GM21576 (cell line): ENCODE results near the gene P2RX4.
"Not testable (repeated sequence)": the region's sequence is repeated elsewhere in the genome, so short reads cannot be mapped to it uniquely, and the experiment has no call there.

Source experiments
- ATAC-seq: cut with Tn5 transposase; IDR thresholded peaks from one replicate; pipeline ENCODE4 v1.9.1; 2021; ENCODE audit warnings: mild to moderate bottlenecking, moderate library complexity; ENCODE audit not compliant: unreplicated experiment

Gene P2RX4

DNA sequence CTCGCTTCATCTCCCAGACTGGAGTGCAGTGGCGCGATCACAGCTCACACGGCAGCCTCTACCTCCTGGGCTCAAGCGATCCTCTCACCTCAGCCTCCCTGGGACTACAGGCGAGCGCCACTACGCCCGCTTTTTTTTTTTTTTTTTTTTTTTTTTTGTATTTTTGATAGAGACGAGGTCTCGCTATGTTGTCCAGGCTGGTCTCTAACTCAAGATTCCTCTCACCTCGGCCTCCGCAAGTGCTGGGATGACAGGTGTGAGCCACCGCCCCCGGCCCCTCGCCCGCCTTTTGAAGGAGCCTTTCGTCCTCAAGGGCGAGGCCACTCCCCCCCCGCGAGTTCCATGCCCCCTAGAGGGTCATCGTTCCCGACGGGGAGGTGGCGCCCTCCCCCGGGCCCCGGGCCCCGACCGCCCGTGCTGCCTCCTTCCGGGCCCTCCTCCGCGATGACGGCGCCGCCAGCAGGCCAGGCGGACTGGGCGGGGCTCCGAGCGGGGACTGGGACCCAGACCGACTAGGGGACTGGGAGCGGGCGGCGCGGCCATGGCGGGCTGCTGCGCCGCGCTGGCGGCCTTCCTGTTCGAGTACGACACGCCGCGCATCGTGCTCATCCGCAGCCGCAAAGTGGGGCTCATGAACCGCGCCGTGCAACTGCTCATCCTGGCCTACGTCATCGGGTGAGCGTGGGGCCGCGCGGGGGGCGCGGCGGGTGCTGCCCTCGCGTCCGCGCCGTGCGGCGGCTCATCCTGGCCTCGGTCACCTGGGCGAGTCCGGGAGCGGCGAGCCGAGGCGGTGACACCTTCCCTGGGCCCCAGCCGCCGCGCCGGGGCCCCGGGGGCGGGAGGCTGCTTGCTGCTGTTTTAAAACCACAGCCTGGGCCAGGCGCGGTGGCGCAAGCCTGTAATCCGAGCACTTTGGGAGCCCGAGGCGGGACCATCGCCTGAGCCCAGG is at the start of gene P2RX4:
TSS of gene P2RX4 (plus strand) at position 506 of the 949 bp plus-strand sequence. CDS start at position 542, 36 bp downstream.
- peak; percentile 82 for ATAC-seq

DNA sequence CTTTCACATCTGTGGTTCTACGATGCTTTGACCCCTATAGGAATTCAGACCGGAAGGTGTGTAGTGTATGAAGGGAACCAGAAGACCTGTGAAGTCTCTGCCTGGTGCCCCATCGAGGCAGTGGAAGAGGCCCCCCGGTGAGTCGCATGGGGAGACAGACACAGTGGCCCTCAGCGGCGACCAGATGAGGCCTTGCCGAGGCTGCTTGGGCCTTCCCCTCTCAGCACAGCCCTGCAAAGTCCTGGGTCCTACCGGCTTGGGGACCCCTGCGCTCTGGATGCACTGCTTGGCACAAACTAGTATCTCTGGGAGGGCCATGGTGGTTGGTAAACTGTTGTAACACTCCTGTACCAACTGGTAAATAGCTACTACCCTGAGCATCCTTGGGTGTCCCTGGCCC is 47.5 kb upstream of the P2RX4 start:
- no peak for ATAC-seq

- ATAC-seq: no peak
Observed at GRCh38 chr12:121162985-121163384, 46.9 kb upstream of the P2RX4 start.

- not testable (repeated sequence) for ATAC-seq
Observed at GRCh38 chr12:121164839-121165238, 45.1 kb upstream of the P2RX4 start.

DNA sequence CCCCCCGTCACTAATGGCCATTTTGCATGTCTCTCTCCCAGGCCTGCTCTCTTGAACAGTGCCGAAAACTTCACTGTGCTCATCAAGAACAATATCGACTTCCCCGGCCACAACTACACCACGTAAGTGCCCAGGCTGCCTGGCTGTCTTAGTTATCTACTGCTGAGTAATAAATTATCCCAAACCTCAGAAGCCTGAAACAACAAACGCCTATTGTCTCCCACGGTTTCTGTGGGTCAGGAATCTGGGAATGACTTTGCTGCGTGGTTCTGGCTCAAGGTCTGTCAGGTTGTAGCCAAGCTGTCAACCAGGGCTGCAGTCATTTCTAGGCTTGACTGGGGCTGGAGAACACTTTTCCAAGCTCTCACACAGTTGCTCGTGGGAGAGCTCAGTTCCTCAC is 44.6 kb upstream of the P2RX4 start:
- ATAC-seq: no peak

GRCh38 chr12:121166356-121166755 is 43.6 kb upstream of the P2RX4 start:
- no peak for ATAC-seq

DNA sequence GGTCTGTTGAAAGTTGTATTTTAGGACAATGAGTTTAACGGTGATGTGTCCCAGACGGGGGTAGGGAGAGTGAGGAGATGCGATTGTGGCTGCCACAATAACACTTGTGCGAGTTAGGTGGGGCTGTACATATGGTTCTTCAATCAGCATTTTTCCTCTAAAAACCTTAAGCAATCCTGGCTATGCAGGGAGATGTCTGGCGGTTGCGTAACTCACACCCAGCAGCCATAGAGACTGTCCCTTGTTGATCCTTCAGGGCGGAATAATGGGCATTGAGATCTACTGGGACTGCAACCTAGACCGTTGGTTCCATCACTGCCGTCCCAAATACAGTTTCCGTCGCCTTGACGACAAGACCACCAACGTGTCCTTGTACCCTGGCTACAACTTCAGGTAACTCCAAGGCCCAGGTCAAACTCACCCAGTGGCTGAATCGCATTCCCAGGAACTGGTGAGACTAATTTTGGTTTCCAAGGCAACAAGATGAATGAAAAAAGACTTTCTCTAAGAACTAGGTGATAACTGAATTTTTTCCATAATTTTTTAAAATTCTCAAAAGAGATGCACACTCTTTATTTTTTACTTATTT is 42.6 kb upstream of the P2RX4 start:
- ATAC-seq: no peak

GRCh38 chr12:121167951-121168350 is 42.0 kb upstream of the P2RX4 start:
- ATAC-seq: no peak

GRCh38 chr12:121170151-121170550 is 39.8 kb upstream of the P2RX4 start:
- ATAC-seq: no peak

- ATAC-seq: no peak
Observed at GRCh38 chr12:121170611-121171260, 39.2 kb upstream of the P2RX4 start.

DNA sequence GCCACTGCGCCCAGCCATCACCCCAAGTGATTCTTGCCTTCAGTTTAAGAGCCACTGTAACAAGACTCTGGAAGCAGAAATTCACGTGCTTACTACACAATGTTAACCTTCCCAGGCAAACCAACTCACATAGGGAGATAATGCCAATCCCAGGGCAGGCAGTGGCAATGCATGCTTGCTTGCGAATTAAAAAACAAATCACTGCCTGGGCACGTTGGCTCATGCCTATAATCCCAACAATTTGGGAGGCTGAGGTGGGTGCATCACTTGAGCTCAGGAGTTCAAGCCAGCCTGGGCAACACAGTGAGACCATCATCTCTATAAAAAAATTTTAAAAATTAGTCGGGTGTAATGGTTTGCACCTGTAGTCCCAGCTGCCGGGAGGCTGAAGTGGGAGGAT is 37.8 kb upstream of the P2RX4 start:
- ATAC-seq: no peak

DNA sequence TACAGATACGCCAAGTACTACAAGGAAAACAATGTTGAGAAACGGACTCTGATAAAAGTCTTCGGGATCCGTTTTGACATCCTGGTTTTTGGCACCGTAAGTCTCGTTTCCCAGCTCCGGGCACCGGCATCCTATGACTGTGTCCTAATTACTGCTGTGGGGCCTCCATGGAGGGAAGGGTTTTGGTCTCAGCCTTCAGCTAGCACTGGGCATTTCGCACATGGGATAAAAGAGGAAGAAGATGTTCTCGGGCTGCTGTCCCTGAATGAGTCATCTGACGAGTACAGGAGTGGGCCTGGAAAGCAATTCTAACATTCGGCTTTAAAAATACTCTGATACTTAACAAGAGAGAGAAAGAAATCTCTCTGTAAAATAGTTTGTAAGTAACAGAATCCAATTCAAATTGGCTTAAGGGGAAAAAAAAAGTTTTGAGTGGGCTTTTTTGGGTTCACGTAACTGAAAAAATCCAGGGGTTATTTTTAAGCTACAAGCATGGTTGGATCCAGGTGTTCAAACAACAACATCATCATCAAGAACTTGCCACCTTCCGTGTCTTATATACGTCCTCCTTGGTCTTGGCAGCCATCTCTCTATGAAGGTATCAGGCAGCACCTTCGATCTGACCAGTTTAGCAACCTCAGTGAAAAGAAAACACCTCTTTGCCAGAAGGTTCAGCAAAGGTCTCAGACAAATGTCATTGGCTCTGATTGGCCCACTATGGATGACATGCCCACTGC is 34.4 kb upstream of the P2RX4 start:
- ATAC-seq: no peak

GRCh38 chr12:121176826-121177529 is 33.0 kb upstream of the P2RX4 start:
- ATAC-seq: no peak

DNA sequence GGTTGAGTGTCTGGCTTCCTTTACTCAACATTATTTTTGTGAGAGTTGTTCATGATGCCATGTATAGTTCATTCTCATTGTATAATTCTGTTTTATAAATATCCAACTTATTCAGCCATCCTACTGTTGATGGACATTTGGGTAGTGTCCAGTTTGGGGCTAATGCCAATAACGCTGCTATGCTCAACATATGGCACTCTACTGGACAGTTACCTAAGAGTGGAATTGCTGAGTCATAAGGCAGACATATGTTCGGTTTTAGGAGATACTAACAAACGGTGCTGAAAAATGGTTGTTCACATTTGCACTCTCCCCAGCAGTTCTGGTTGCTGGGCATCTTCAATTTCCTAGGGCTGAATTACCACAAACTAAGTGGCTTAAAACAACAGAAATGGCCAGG is 28.7 kb upstream of the P2RX4 start:
- ATAC-seq: no peak

DNA sequence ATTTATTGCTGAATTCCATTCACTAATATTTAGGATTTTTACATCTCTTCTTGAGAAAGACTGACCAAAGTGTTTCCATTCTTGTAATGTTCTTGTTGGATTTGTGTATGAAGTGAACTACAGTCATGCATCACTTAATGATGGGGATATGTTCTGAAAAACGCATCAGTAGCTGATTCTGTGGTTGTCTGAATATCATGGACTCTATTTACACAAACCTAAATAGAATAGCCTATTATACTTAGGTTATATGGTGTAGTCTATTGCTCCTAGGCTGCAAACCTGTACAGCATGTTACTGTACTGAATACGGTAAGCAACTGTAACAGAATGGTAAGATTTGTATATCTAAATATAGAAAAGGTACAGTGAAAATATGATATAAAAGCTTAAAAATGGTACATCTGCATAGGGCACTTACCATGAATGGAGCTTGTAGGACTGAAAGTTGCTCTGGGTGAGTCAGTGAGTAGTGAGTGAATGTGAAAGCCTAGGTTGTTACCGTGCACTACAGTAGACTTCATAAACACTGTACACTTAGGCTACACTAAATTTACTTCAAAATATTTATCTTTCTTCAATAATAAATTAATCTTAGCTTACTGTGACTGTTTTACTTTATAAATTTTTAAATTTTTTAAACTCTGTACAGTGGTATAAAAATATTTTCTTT is 27.6 kb upstream of the P2RX4 start:
- ATAC-seq: no peak

DNA sequence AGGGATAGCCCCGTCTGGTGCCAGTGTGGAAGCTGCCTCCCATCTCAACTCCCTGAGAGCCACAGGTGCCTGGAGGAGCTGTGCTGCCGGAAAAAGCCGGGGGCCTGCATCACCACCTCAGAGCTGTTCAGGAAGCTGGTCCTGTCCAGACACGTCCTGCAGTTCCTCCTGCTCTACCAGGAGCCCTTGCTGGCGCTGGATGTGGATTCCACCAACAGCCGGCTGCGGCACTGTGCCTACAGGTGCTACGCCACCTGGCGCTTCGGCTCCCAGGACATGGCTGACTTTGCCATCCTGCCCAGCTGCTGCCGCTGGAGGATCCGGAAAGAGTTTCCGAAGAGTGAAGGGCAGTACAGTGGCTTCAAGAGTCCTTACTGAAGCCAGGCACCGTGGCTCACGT is 25.5 kb upstream of the P2RX4 start:
- ATAC-seq: no peak

DNA sequence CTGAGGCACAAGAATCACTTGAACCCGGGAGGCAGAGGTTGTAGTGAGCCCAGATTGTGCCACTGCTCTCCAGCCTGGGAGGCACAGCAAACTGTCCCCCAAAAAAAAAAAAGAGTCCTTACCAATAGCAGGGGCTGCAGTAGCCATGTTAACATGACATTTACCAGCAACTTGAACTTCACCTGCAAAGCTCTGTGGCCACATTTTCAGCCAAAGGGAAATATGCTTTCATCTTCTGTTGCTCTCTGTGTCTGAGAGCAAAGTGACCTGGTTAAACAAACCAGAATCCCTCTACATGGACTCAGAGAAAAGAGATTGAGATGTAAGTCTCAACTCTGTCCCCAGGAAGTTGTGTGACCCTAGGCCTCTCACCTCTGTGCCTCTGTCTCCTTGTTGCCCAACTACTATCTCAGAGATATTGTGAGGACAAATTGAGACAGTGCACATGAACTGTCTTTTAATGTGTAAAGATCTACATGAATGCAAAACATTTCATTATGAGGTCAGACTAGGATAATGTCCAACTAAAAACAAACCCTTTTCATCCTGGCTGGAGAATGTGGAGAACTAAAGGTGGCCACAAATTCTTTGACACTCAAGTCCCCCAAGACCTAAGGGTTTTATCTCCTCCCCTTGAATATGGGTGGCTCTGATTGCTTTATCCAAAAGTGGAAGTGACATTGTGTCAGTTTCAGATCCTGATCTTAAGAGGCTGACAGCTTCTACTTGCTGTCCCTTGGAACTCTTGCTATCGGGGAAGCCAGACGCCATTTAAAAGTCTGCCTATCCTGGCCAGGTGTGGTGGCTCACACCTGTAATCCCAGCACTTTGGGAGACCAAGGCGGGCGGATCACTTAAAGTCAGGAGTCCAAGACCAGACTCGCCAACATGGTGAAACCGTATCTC is 24.7 kb upstream of the P2RX4 start:
- no peak for ATAC-seq

DNA sequence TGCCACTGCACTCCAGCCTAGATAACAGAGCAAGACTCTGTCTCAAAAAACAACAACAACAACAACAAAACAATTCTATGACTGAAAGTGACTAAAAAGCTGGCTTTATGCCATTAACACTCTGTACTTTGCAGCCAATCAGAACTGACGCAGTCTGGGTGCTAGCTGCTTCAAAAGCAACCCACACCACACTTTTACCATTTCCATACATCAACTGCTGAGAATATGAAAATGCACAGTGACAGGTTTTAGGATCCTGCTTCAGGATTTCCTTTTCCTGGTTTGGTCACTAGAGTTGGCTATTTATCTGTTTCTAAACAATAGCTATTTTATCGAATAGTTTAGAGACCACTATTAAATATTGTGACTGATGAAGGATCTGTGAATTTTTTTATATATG is 23.1 kb upstream of the P2RX4 start:
- no peak for ATAC-seq

DNA sequence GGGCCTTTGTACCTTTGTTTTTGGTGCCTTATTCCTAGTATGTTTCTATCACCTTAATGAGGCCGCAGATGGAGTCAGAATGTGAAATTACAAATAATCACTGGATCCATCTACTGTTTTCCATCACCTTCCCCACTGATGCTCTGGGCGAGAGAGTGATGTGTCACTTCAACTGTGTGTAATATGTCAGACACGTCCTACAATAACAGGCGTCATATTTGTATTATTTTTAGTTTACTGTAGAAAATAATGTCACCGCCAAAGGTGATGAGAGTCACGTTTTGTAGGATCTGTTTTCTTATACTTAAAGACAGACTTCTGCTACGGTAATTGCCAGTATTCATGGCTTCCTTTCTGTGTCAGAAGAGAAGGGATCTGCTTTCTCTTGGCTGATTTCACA is 22.4 kb upstream of the P2RX4 start:
- no peak for ATAC-seq
